Ammon's horn (tissue), 1 donor: ENCODE results near the gene DARS2.
"Not testable (repeated sequence)": the region's sequence is repeated elsewhere in the genome, so short reads cannot be mapped to it uniquely, and the experiment has no call there.

Experiments
- DNase-seq: peaks from one replicate; pipeline ENCODE4 v3.0.0-alpha.2; 2016; ENCODE audit warnings: low spot score

DARS2 gene

GRCh38 chr1:173862146-173862768 is 37.8 kb downstream of the DARS2 start:
- DNase-seq = not testable (repeated sequence)

GRCh38 chr1:173862769-173863223 is 38.3 kb downstream of the DARS2 start:
- no peak for DNase-seq

GRCh38 chr1:173863224-173864161 is 39.0 kb downstream of the DARS2 start:
- no peak for DNase-seq

- no peak for DNase-seq
Measured at GRCh38 chr1:173864179-173864867, 39.9 kb downstream of the DARS2 start.

- no peak for DNase-seq
Measured at GRCh38 chr1:173865468-173866164, 41.1 kb downstream of the DARS2 start.

- no peak for DNase-seq
Measured at GRCh38 chr1:173866413-173867115, 42.1 kb downstream of the DARS2 start.

- DNase-seq = no peak
Measured at GRCh38 chr1:173867141-173867752, 42.8 kb downstream of the DARS2 start.

- peak; percentile 100 for DNase-seq
Measured at GRCh38 chr1:173867753-173868265, 43.3 kb downstream of the DARS2 start, which contains the start of gene GAS5. Gene GAS5 (minus strand): TSS chr1:173867989.

GRCh38 chr1:173868266-173869020 is 44.0 kb downstream of the DARS2 start, which contains the start of gene ZBTB37:
Gene ZBTB37 (plus strand): TSS chr1:173868380. CDS start chr1:173870226, 1,846 bp downstream.
- DNase-seq = no peak

- DNase-seq = no peak
Measured at GRCh38 chr1:173869021-173869359, 44.5 kb downstream of the DARS2 start.

GRCh38 chr1:173870252-173871075 is 46.0 kb downstream of the DARS2 start:
- peak; percentile 50 for DNase-seq

GRCh38 chr1:173871091-173871490 is 46.6 kb downstream of the DARS2 start:
- no peak for DNase-seq

GRCh38 chr1:173871500-173871899 is 47.0 kb downstream of the DARS2 start:
- DNase-seq = no peak

GRCh38 chr1:173876732-173877131 is 52.3 kb downstream of the DARS2 start:
- DNase-seq = no peak

- no peak for DNase-seq
Measured at GRCh38 chr1:173878251-173878650, 53.8 kb downstream of the DARS2 start.

GRCh38 chr1:173881117-173881516 is 56.6 kb downstream of the DARS2 start:
- not testable (repeated sequence) for DNase-seq

GRCh38 chr1:173884701-173885100 is 60.2 kb downstream of the DARS2 start:
- DNase-seq = no peak

GRCh38 chr1:173886746-173887611 is 62.5 kb downstream of the DARS2 start:
- DNase-seq = no peak
